ENCODE data around the gene COL6A1. TPM values are rescaled to one million over a fixed set of nuclear protein-coding genes. Genes with fewer than 3 reads are reported as not detected.

The COL6A1 gene
- polyA plus RNA-seq (2011; rRNA removed) (3.3 and 3.9 TPM in 2 replicates), polyA plus RNA-seq (2017; fragmentation: RNase III; extraction: RNeasy Plus Mini Kit Qiagen cat#74134 plus additional on column Dnase treatment) (18.3 to 21.3 TPM (median 19.5 TPM) in 3 replicates), polyA minus RNA-seq (2011; rRNA and poly(A)+ RNA removed) (4.0 and 5.0 TPM in 2 replicates)
- polyA plus RNA-seq (2012; cell fraction: cytosol; rRNA removed), result 10.2 and 19.1 TPM in 2 replicates
- 67.7 and 119 TPM in 2 replicates for polyA plus RNA-seq (2012; cell fraction: nucleus; rRNA removed)

- POLR2A ChIA-PET, result no interaction called here
- CTCF ChIA-PET, result interaction anchor here (3.2 kb wide), 1 partner anchor 11 kb away, joined by 17 read pairs; no protein-coding TSS in a partner anchor
- DNase-seq (ENCODE audit: low read depth in 1 of 2, low spot score in 1 of 2) (peak; percentile 63 to 81), FAIRE-seq (no peak), ATAC-seq (peak; percentile 65 to 81)
- Histone ChIP-seq H3K4me2 (peak within 1 kb of the TSS; percentile 97), H3K4me1 (no peaks in the 10 kb centered on the region), H3K27ac (peak within 1 kb of the TSS; percentile 73 to 89), H3K4me3 (peak within 1 kb of the TSS; percentile 50), H3K9me3 (no peaks in the 10 kb centered on the region)
- TF ChIP-seq FOSL2 (IDR thresholded peaks at IDR 0.05), result no peak
- peak; percentile 53; the same call in 1 of the 2 replicates for TF ChIP-seq FOSL2 (CRISPR knock-in tag; IDR thresholded peaks at IDR 0.05)
- TF ChIP-seq FOXS1 (CRISPR knock-in tag; IDR thresholded peaks at IDR 0.05), result no peak
- no peak for TF ChIP-seq FOSB (CRISPR knock-in tag; IDR thresholded peaks at IDR 0.05)
- TF ChIP-seq HMGXB4 (CRISPR knock-in tag; IDR thresholded peaks at IDR 0.05; ENCODE audit: borderline replicate concordance), result no peak
- TF ChIP-seq EHF (CRISPR knock-in tag; IDR thresholded peaks at IDR 0.05), result no peak
- no peak for TF ChIP-seq JUNB (IDR thresholded peaks at IDR 0.05)
- TF ChIP-seq POLR2A (IDR thresholded peaks at IDR 0.05; ENCODE audit: low read length), result peak; percentile 28
- no peak for TF ChIP-seq HOXA7 (CRISPR knock-in tag; IDR thresholded peaks at IDR 0.05)
- TF ChIP-seq REST (IDR thresholded peaks at IDR 0.05), result no peak
- no peak for TF ChIP-seq MAFK (IDR thresholded peaks at IDR 0.05; ENCODE audit: partially characterized antibody)
- peak; percentile 35 for TF ChIP-seq ZFP36 (IDR thresholded peaks at IDR 0.05; ENCODE audit: borderline replicate concordance, partially characterized antibody)
- peak in 1 of 2 experiments; percentile 17; a peak in 1 of 5 replicates for TF ChIP-seq JUN (IDR thresholded peaks at IDR 0.05)
- TF ChIP-seq CHD2 (IDR thresholded peaks at IDR 0.05; ENCODE audit: low read length, partially characterized antibody), result no peak
- no peak for TF ChIP-seq RNF2 (IDR thresholded peaks at IDR 0.05; ENCODE audit: borderline replicate concordance, low read depth)
- no peak for TF ChIP-seq USF2 (IDR thresholded peaks at IDR 0.05)
- 5% methylated on average over 22 of the region's 63 CpGs for WGBS (ENCODE audit: missing lambda C conversion rate)
These were observed at the start of gene COL6A1 for GRCh38 chr21:45981151-45982091. COL6A1 (plus strand) TSS chr21:45981770; CDS start chr21:45981851, 81 bp downstream.

GRCh38 chr21:45932922-45933502 is 48.6 kb upstream of the COL6A1 start:
- H3K27ac ChIP-seq, result no peak overlapping the region
- ChIA-PET CTCF (no interaction called here), POLR2A (no interaction called here)
- H3K4me2 ChIP-seq, result no peak overlapping the region
- FAIRE-seq, result no peak
- no peak for DNase-seq (ENCODE audit: low read depth in 1 of 2, low spot score in 1 of 2)
- ATAC-seq, result no peak
- no peaks in the 10 kb centered on the region for H3K4me1 ChIP-seq
- H3K9me3 ChIP-seq, result no peaks in the 10 kb centered on the region
- no peak overlapping the region for H3K4me3 ChIP-seq
- 40% methylated on average over 7 of the region's 9 CpGs for WGBS (ENCODE audit: missing lambda C conversion rate)
- TF ChIP-seq EHMT2 (IDR thresholded peaks at IDR 0.05; ENCODE audit: low read depth), result no peak
- no peak for TF ChIP-seq EP300 (IDR thresholded peaks at IDR 0.05)
- TF ChIP-seq CHD4 (IDR thresholded peaks at IDR 0.05; ENCODE audit: borderline replicate concordance), result no peak
- no peak for TF ChIP-seq CBX8 (IDR thresholded peaks at IDR 0.05)
- no peak for TF ChIP-seq HOXB5 (CRISPR knock-in tag; IDR thresholded peaks at IDR 0.05)
- TF ChIP-seq MYC (IDR thresholded peaks at IDR 0.05; ENCODE audit: borderline replicate concordance, low read length), result no peak
- TF ChIP-seq CTCF (IDR thresholded peaks at IDR 0.05), result no peak
- TF ChIP-seq RAD21 (conservative IDR thresholded peaks at IDR 0.05 in 1 of 2, IDR thresholded peaks at IDR 0.05 in 1 of 2), result no peak
- no peak for TF ChIP-seq KDM5A (IDR thresholded peaks at IDR 0.05)
- TF ChIP-seq HOXB13 (CRISPR knock-in tag; IDR thresholded peaks at IDR 0.05; ENCODE audit: low read depth), result no peak
- TF ChIP-seq FOSB (CRISPR knock-in tag; IDR thresholded peaks at IDR 0.05), result no peak
- TF ChIP-seq MAX (IDR thresholded peaks at IDR 0.05), result no peak
- no peak for TF ChIP-seq HDAC2 (IDR thresholded peaks at IDR 0.05)

Measured in A549 (cell line).